Panc1 (cell line): ENCODE measurements around the gene CAVIN1. TPM values are rescaled to one million over a fixed set of nuclear protein-coding genes. Genes with fewer than 3 reads are reported as not detected.
A peak's percentile ranks its signal among the peaks of the same experiment; 100 is the strongest.

Source experiments
- ATAC-seq: fragments of 200-7000 bp; cut with Tn5 transposase; 2 replicates; pipeline ENCODE4 v1.9.1; 2020; ENCODE audit warnings: mild to moderate bottlenecking, moderate library complexity
- BruUV-seq: library from RNA; stranded (reverse); fragments of 400-500 nt; replicated peaks from 2 replicates; lab custom pipeline; 2021; lab: Mats Ljungman, UMichigan
- CTCF ChIA-PET: fragments of 300-600 bp; sonication (Branson Sonifier 250); formaldehyde crosslinking; loops from one replicate; lab custom pipeline; 2022; ENCODE audit warnings: antibody characterized with exemption; lab: Charles Lee
- POLR2A ChIA-PET: fragments of 300-600 bp; sonication (Branson Sonifier 250); formaldehyde crosslinking; loops from one replicate; lab custom pipeline; 2022; ENCODE audit warnings: antibody characterized with exemption; lab: Charles Lee
- DNase-seq: peaks from one replicate; pipeline ENCODE4 v3.0.0-alpha.2; 2010; ENCODE audit warnings: low read depth, low spot score
- H3K27ac ChIP-seq: 2 replicates; pipeline ENCODE4 v1.5.1; 2011; ENCODE audit warnings: mild to moderate bottlenecking, low read length, inconsistent platforms
- H3K27me3 ChIP-seq: fragments of 200-500 bp; sonication (Bioruptor generic); 2 replicates; pipeline ENCODE4 v1.6.0; 2014; ENCODE audit warnings: low read length, inconsistent platforms; ENCODE audit not compliant: control insufficient read depth, insufficient read depth
- H3K36me3 ChIP-seq: fragments of 200-500 bp; sonication (Bioruptor generic); 2 replicates; pipeline ENCODE4 v1.5.1; 2014; ENCODE audit warnings: inconsistent platforms, mild to moderate bottlenecking, low read length, moderate library complexity; ENCODE audit not compliant: control insufficient read depth, insufficient read depth
- H3K4me1 ChIP-seq: 2 replicates; pipeline ENCODE4 v1.5.1; 2011; ENCODE audit warnings: inconsistent platforms, mild to moderate bottlenecking, low read length, moderate library complexity; ENCODE audit not compliant: control insufficient read depth, insufficient read depth
- H3K4me3 ChIP-seq, 2 experiments: 2 replicates each; pipeline ENCODE4 v1.5.1; 2011 to 2012; ENCODE audit warnings: low read depth in 2 of 2, low read length in 2 of 2, mild to moderate bottlenecking in 2 of 2, inconsistent platforms in 1 of 2, moderate library complexity in 1 of 2
- H3K9me3 ChIP-seq: fragments of 200-500 bp; sonication (Bioruptor generic); 2 replicates; pipeline ENCODE4 v1.5.1; 2014; ENCODE audit warnings: low read depth, mild to moderate bottlenecking, inconsistent platforms, low read length, moderate library complexity; ENCODE audit not compliant: control insufficient read depth, insufficient read depth
- CTCF ChIP-seq: fragments of 450-650 bp; IDR thresholded peaks from 2 replicates; pipeline ENCODE4 v1.5.1; 2017; ENCODE audit warnings: mild to moderate bottlenecking
- POLR2AphosphoS5 ChIP-seq: IDR thresholded peaks from 2 replicates; pipeline ENCODE4 v1.6.1; 2012; ENCODE audit warnings: mild to moderate bottlenecking, low read depth, low read length, moderate library complexity
- REST ChIP-seq, 2 experiments: IDR thresholded peaks; 2 replicates each; pipeline ENCODE4 v1.6.1; 2011 to 2012; ENCODE audit warnings: low read depth in 2 of 2, control low read depth in 1 of 2, low read length in 1 of 2, mild to moderate bottlenecking in 1 of 2, moderate library complexity in 1 of 2; ENCODE audit not compliant: insufficient read depth in 1 of 2
- SIN3A ChIP-seq: IDR thresholded peaks from 2 replicates; pipeline ENCODE4 v1.6.1; 2012; ENCODE audit warnings: low read depth, mild to moderate bottlenecking, low read length, moderate library complexity, borderline replicate concordance; ENCODE audit not compliant: insufficient read depth
- TCF7L2 ChIP-seq: IDR thresholded peaks from 2 replicates; pipeline ENCODE4 v1.6.1; 2011; ENCODE audit warnings: mild to moderate bottlenecking, low read depth, low read length, inconsistent platforms
- in situ Hi-C: cut with HindIII; loops from 2 replicates; pipeline ENCODE4 v1.10.0; 2016; ENCODE audit warnings: low sequenced_read_pairs, low pct_unique_long_range_greater_than_20kb
- intact Hi-C: fragments of 100-400 bp; cut with micrococcal nuclease; formaldehyde crosslinking; loops from one replicate; pipeline ENCODE4 v1.10.0; 2022; ENCODE audit not compliant: unreplicated experiment
- total RNA-seq: library from RNA; stranded (reverse); gene quantifications from one replicate; pipeline ENCODE4 v1.2.1, GENCODE V29; 2021; ENCODE audit not compliant: unreplicated experiment

Gene CAVIN1
- total RNA-seq, 1 experiment from 2014 or later, result 315 TPM

GRCh38 chr17:42354956-42355843 lies 67.9 kb downstream of the CAVIN1 start:
- Histone ChIP-seq H3K27ac (peak overlapping the region; percentile 73), H3K9me3 (no peaks in the 10 kb centered on the region), H3K4me3 (no peak overlapping the region), H3K27me3 (no peaks in the 10 kb centered on the region), H3K36me3 (no peaks in the 10 kb centered on the region), H3K4me1 (peaks cover 31% of the 10 kb centered on the region)
- no peak for ATAC-seq
- ChIA-PET CTCF (no interaction called here), POLR2A (no interaction called here)
- TF ChIP-seq TCF7L2 (no peak), POLR2AphosphoS5 (no peak), REST (IDR thresholded peaks at IDR 0.05; ENCODE audit: insufficient read depth in 1 of 2, low read depth in 2 of 2, low read length in 1 of 2) (no peak), CTCF (no peak), SIN3A (no peak)
- BruUV-seq, result TSS peak; percentile 55
- in situ Hi-C loops (no loop called here), intact Hi-C loops (no loop called here)
- no peak for DNase-seq

Other genes with a start within 250 kb of the CAVIN1 start
- gene KCNH4, start 242.1 kb downstream of the CAVIN1 start, total RNA-seq, result 1.5 TPM
- not detected for gene HCRT, start 237.8 kb downstream of the CAVIN1 start, total RNA-seq
- 21.8 TPM for gene GHDC, start 228.8 kb downstream of the CAVIN1 start, total RNA-seq
- gene STAT5B, start 146.9 kb downstream of the CAVIN1 start, total RNA-seq, result 102 TPM
- 26.7 TPM for gene STAT5A, start 134.8 kb downstream of the CAVIN1 start, total RNA-seq
- gene STAT3, start 34.8 kb downstream of the CAVIN1 start, total RNA-seq, result 287 TPM
- 53.4 TPM for gene ATP6V0A1, start 35.6 kb upstream of the CAVIN1 start, total RNA-seq
- gene NAGLU, start 113.0 kb upstream of the CAVIN1 start, total RNA-seq, result 33.5 TPM
- gene HSD17B1, start 129.7 kb upstream of the CAVIN1 start, total RNA-seq, result 5.4 TPM
- gene COASY, start 138.9 kb upstream of the CAVIN1 start, total RNA-seq, result 76.7 TPM
- gene MLX, start 143.8 kb upstream of the CAVIN1 start, total RNA-seq, result 35.8 TPM
- 19.2 TPM for gene PSMC3IP, start 154.5 kb upstream of the CAVIN1 start, total RNA-seq
- gene RETREG3, start 186.1 kb upstream of the CAVIN1 start, total RNA-seq, result 42.3 TPM
- 99.8 TPM for gene TUBG1, start 186.4 kb upstream of the CAVIN1 start, total RNA-seq
- gene TUBG2, start 236.0 kb upstream of the CAVIN1 start, total RNA-seq, result 25.5 TPM